Lower lobe of right lung (tissue), 2 donors: Measurements from ENCODE around the gene GCSAML. TPM values are rescaled to one million over a fixed set of nuclear protein-coding genes. Genes with fewer than 3 reads are reported as not detected.
A peak's percentile ranks its signal among the peaks of the same experiment; 100 is the strongest.

Experiments used
- ATAC-seq, 2 donors: fragments of 200-7000 bp; cut with Tn5 transposase; one replicate each; pipeline ENCODE4 v1.9.1; 2020 to 2022; ENCODE audit warnings: mild to moderate bottlenecking in 2 of 2, moderate library complexity in 2 of 2
- DNase-seq: peaks from one replicate; pipeline ENCODE4 v3.0.0-alpha.2; 2020
- H3K27ac ChIP-seq: fragments of 200-600 bp; one replicate; pipeline ENCODE4 v1.8.0; 2022
- H3K27me3 ChIP-seq: fragments of 200-600 bp; one replicate; pipeline ENCODE4 v1.8.0; 2022; ENCODE audit warnings: low read depth
- H3K36me3 ChIP-seq: fragments of 200-600 bp; one replicate; pipeline ENCODE4 v1.8.0; 2022; ENCODE audit warnings: mild to moderate bottlenecking
- H3K4me1 ChIP-seq: fragments of 200-600 bp; one replicate; pipeline ENCODE4 v1.8.0; 2022
- H3K4me3 ChIP-seq: fragments of 200-600 bp; one replicate; pipeline ENCODE4 v1.8.0; 2022; ENCODE audit warnings: mild to moderate bottlenecking
- H3K9me3 ChIP-seq: fragments of 200-600 bp; one replicate; pipeline ENCODE4 v1.8.0; 2022
- CTCF ChIP-seq: fragments of 200-600 bp; IDR thresholded peaks from one replicate; pipeline ENCODE4 v1.8.0; 2022; ENCODE audit warnings: antibody characterized with exemption, mild to moderate bottlenecking
- intact Hi-C: fragments of 100-400 bp; cut with DNase I; formaldehyde crosslinking; loops from one replicate; pipeline ENCODE4 v1.11.0; 2022
- total RNA-seq: library from RNA; stranded (reverse); fragmentation: NEBNext Ultra II Directional; extraction: Animal tissue kit (Norgen Biotek cat#: 25700); gene quantifications from one replicate; pipeline ENCODE4 v1.2.1, GENCODE V29; 2021
- donor health status: DM: no; HTN: yes; CAD: no; lungs with severe emphysema.

The GCSAML gene
- total RNA-seq, 1 donor from 2014 or later, result 2.2 TPM

GRCh38 chr1:247574236-247574635 is 25.3 kb downstream of the GCSAML start:
- DNase-seq, result no peak
- no peak for TF ChIP-seq CTCF
- no peaks in the 10 kb centered on the region for H3K4me1 ChIP-seq
- intact Hi-C loops, result no loop called here
- H3K9me3 ChIP-seq, result no peaks in the 10 kb centered on the region
- no peak overlapping the region for H3K27ac ChIP-seq
- H3K4me3 ChIP-seq, result no peak overlapping the region
- no peaks in the 10 kb centered on the region for H3K36me3 ChIP-seq
- no peak for ATAC-seq
- no peaks in the 10 kb centered on the region for H3K27me3 ChIP-seq

GRCh38 chr1:247574664-247575063 is 25.7 kb downstream of the GCSAML start:
- intact Hi-C loops, result no loop called here
- no peak overlapping the region for H3K4me3 ChIP-seq
- no peaks in the 10 kb centered on the region for H3K27me3 ChIP-seq
- no peak for TF ChIP-seq CTCF
- DNase-seq, result no peak
- no peaks in the 10 kb centered on the region for H3K9me3 ChIP-seq
- no peak for ATAC-seq
- H3K36me3 ChIP-seq, result no peaks in the 10 kb centered on the region
- no peaks in the 10 kb centered on the region for H3K4me1 ChIP-seq
- no peak overlapping the region for H3K27ac ChIP-seq

GRCh38 chr1:247576514-247576913 is 27.6 kb downstream of the GCSAML start:
- Histone ChIP-seq H3K27ac (no peak overlapping the region), H3K4me3 (no peak overlapping the region), H3K27me3 (no peaks in the 10 kb centered on the region), H3K9me3 (no peaks in the 10 kb centered on the region), H3K36me3 (no peaks in the 10 kb centered on the region), H3K4me1 (no peaks in the 10 kb centered on the region)
- TF ChIP-seq CTCF, result peak; percentile 36
- DNase-seq (no peak), ATAC-seq (no peak)
- intact Hi-C loops, result no loop called here

GRCh38 chr1:247578946-247579460 is 30.1 kb downstream of the GCSAML start:
- H3K4me1 ChIP-seq, result no peaks in the 10 kb centered on the region
- no peak overlapping the region for H3K27ac ChIP-seq
- no peak overlapping the region for H3K4me3 ChIP-seq
- intact Hi-C loops, result no loop called here
- ATAC-seq, result no peak
- no peaks in the 10 kb centered on the region for H3K27me3 ChIP-seq
- no peaks in the 10 kb centered on the region for H3K9me3 ChIP-seq
- no peak for TF ChIP-seq CTCF
- no peak for DNase-seq
- H3K36me3 ChIP-seq, result no peaks in the 10 kb centered on the region

- H3K4me1 ChIP-seq, result no peaks in the 10 kb centered on the region
- no peak for TF ChIP-seq CTCF
- H3K4me3 ChIP-seq, result no peak within 1 kb of the TSS
- no peaks in the 10 kb centered on the region for H3K27me3 ChIP-seq
- no peak within 1 kb of the TSS for H3K27ac ChIP-seq
- intact Hi-C loops, result no loop called here
- no peaks in the 10 kb centered on the region for H3K36me3 ChIP-seq
- H3K9me3 ChIP-seq, result no peaks in the 10 kb centered on the region
- no peak for ATAC-seq
- DNase-seq, result no peak
Observed at GRCh38 chr1:247588060-247588459, 39.1 kb downstream of the GCSAML start, which contains the start of gene OR2G2. TSS of gene OR2G2 (plus strand) at chr1:247588360. CDS start at chr1:247588360, 0 bp downstream.

- Histone ChIP-seq H3K9me3 (no peaks in the 10 kb centered on the region), H3K4me3 (no peak within 1 kb of the TSS), H3K4me1 (no peaks in the 10 kb centered on the region), H3K36me3 (no peaks in the 10 kb centered on the region), H3K27me3 (no peaks in the 10 kb centered on the region), H3K27ac (no peak within 1 kb of the TSS)
- no peak for DNase-seq
- no peak for TF ChIP-seq CTCF
- intact Hi-C loops, result no loop called here
- no peak for ATAC-seq
Observed at GRCh38 chr1:247605286-247605685, 56.4 kb downstream of the GCSAML start, which contains the start of gene OR2G3. TSS of gene OR2G3 (plus strand) at chr1:247605586. CDS start at chr1:247605586, 0 bp downstream.
